Endodermal cell (in vitro differentiated cells): ENCODE data around the gene FERMT2. TPM values are rescaled to one million over a fixed set of nuclear protein-coding genes. Genes with fewer than 3 reads are reported as not detected.

Source experiments
- DNase-seq: peaks from one replicate; pipeline ENCODE4 v3.0.0-alpha.2; 2017
- H3K27ac ChIP-seq: 2 replicates; pipeline ENCODE4 v1.5.1; 2013; ENCODE audit warnings: mild to moderate bottlenecking, low read depth, low read length, moderate library complexity
- H3K27me3 ChIP-seq: 2 replicates; pipeline ENCODE4 v1.6.1; 2013; ENCODE audit warnings: mild to moderate bottlenecking, low read length, moderate library complexity; ENCODE audit not compliant: insufficient read depth, control insufficient read depth, poor library complexity, severe bottlenecking
- H3K36me3 ChIP-seq: 2 replicates; pipeline ENCODE4 v1.7.0; 2013; ENCODE audit warnings: mild to moderate bottlenecking, low read length, moderate library complexity; ENCODE audit not compliant: control insufficient read depth, insufficient read depth
- H3K4me1 ChIP-seq: one replicate; pipeline ENCODE4 v1.7.0; 2013; ENCODE audit warnings: low read length; ENCODE audit not compliant: control insufficient read depth, insufficient read depth
- H3K4me3 ChIP-seq: 2 replicates; pipeline ENCODE4 v1.5.1; 2013; ENCODE audit warnings: mild to moderate bottlenecking, low read length, moderate library complexity
- H3K9ac ChIP-seq: 2 replicates; pipeline ENCODE4 v1.6.1; 2013; ENCODE audit warnings: mild to moderate bottlenecking, low read length, moderate library complexity; ENCODE audit not compliant: poor library complexity, severe bottlenecking; ENCODE audit errors: extremely low read depth
- H3K9me3 ChIP-seq: 2 replicates; pipeline ENCODE4 v1.6.1; 2013; ENCODE audit warnings: mild to moderate bottlenecking, low read length, moderate library complexity; ENCODE audit not compliant: control insufficient read depth
- H3K27ac Mint-ChIP-seq: 2 replicates; pipeline ENCODE4 v1.8.0; 2020; ENCODE audit warnings: mixed read lengths
- H3K27me3 Mint-ChIP-seq: 2 replicates; pipeline ENCODE4 v1.8.0; 2021; ENCODE audit warnings: mild to moderate bottlenecking, mixed read lengths; ENCODE audit not compliant: insufficient read depth
- H3K36me3 Mint-ChIP-seq: 2 replicates; pipeline ENCODE4 v1.8.0; 2020; ENCODE audit warnings: low read depth, mixed read lengths
- H3K4me1 Mint-ChIP-seq: 2 replicates; pipeline ENCODE4 v1.8.0; 2020; ENCODE audit warnings: mixed read lengths
- H3K4me3 Mint-ChIP-seq: 2 replicates; pipeline ENCODE4 v1.8.0; 2020; ENCODE audit warnings: mild to moderate bottlenecking, moderate library complexity, mixed read lengths
- H3K9me3 Mint-ChIP-seq: 2 replicates; pipeline ENCODE4 v1.8.0; 2020; ENCODE audit warnings: mild to moderate bottlenecking, mixed read lengths
- WGBS, 2 experiments: methylation state at CpG; one replicate each; pipeline versions ENCODE4 v1.1.5 to v1.1.7; 2013; ENCODE audit warnings: missing lambda C conversion rate in 2 of 2, mixed read lengths in 1 of 2; ENCODE audit not compliant: insufficient coverage in 1 of 2, insufficient read length in 1 of 2; 5-methylcytosine and 5-hydroxymethylcytosine counted together
- total RNA-seq, 2 donors: library from RNA; stranded (reverse); fragmentation: NEBNext Ultra II Directional in 1 of 2; extraction: Animal tissue kit (Norgen Biotek cat#: 25700) in 1 of 2; gene quantifications; 2 replicates in 1 of 2; 3 replicates in 1 of 2; pipeline ENCODE4 v1.2.1, GENCODE V29; 2021
- TF ChIP-seq, protein P1 (sequence below): fragments of 200-600 bp; sonication (generic); conservative IDR thresholded peaks from 2 replicates; pipeline ENCODE4 v1.5.0; 2021; ENCODE audit warnings: antibody characterized with exemption, mild to moderate bottlenecking

FERMT2 gene
- total RNA-seq, 2 donors from 2014 or later, result 350 to 377 TPM

DNA sequence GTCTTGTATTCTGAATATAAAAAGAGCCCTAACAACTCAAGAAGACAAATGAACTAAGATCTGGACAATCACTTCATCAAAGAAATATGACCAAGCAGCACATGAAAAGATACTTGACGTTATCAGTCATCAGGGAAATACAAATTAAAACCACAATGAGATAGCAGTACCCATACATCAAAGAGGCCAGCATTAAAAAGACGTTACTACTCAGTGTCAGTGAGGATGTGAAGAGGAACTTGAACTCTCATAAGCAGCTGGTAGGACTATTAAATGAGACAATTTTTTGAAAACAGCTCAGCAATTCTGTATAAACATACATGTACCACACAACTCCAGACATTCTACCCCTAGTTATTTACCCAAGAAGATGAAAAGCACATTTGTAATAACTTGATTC lies 55.9 kb downstream of the FERMT2 start:
- no peaks in the 10 kb centered on the region for H3K27me3 ChIP-seq
- TF ChIP-seq, protein P1, sequence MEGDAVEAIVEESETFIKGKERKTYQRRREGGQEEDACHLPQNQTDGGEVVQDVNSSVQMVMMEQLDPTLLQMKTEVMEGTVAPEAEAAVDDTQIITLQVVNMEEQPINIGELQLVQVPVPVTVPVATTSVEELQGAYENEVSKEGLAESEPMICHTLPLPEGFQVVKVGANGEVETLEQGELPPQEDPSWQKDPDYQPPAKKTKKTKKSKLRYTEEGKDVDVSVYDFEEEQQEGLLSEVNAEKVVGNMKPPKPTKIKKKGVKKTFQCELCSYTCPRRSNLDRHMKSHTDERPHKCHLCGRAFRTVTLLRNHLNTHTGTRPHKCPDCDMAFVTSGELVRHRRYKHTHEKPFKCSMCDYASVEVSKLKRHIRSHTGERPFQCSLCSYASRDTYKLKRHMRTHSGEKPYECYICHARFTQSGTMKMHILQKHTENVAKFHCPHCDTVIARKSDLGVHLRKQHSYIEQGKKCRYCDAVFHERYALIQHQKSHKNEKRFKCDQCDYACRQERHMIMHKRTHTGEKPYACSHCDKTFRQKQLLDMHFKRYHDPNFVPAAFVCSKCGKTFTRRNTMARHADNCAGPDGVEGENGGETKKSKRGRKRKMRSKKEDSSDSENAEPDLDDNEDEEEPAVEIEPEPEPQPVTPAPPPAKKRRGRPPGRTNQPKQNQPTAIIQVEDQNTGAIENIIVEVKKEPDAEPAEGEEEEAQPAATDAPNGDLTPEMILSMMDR, result no peak
- no peak overlapping the region for H3K27ac ChIP-seq
- peaks cover 47% of the 10 kb centered on the region for H3K36me3 ChIP-seq
- H3K9me3 ChIP-seq, result no peaks in the 10 kb centered on the region
- DNase-seq, result no peak
- peaks cover 13% of the 10 kb centered on the region for H3K4me1 Mint-ChIP-seq
- no peaks in the 10 kb centered on the region for H3K9me3 Mint-ChIP-seq
- H3K9ac ChIP-seq, result no peak overlapping the region
- no peak overlapping the region for H3K4me3 ChIP-seq
- H3K27me3 Mint-ChIP-seq, result no peaks in the 10 kb centered on the region
- WGBS, 2 experiments, result 57 to 91% methylated on average over 1 to 2 of the region's 2 CpGs
- no peak overlapping the region for H3K27ac Mint-ChIP-seq
- no peak overlapping the region for H3K4me3 Mint-ChIP-seq
- peaks cover 49% of the 10 kb centered on the region for H3K36me3 Mint-ChIP-seq
- peaks cover 4% of the 10 kb centered on the region for H3K4me1 ChIP-seq

DNA sequence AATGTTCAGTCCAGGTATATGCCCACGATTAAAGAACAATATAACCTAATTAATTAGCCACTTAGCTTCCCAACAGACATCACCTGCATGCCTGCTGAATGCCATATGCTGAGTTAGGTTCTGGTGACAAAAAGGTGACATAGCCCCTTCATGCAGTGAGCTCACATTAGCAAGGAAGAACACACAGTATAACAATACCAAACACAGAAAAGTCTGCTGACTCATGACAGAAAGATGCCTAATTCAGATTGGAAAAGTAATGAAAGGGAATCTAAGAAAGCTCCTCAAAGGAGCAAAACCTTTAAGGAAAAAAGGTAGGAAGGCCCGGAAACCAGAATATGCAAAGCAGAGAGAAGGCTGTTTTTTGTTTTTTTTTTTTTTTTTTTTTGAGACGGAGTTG lies 59.0 kb downstream of the FERMT2 start:
- DNase-seq, result no peak
- peaks cover 69% of the 10 kb centered on the region for H3K36me3 ChIP-seq
- H3K9me3 Mint-ChIP-seq, result no peaks in the 10 kb centered on the region
- H3K27me3 Mint-ChIP-seq, result no peaks in the 10 kb centered on the region
- H3K9me3 ChIP-seq, result no peaks in the 10 kb centered on the region
- H3K4me1 ChIP-seq, result no peaks in the 10 kb centered on the region
- 83 to 90% methylated on average over 1 to 3 of the region's 3 CpGs for WGBS, 2 experiments
- H3K9ac ChIP-seq, result no peak overlapping the region
- no peak overlapping the region for H3K27ac ChIP-seq
- H3K27ac Mint-ChIP-seq, result peak overlapping the region; percentile 28
- H3K4me3 ChIP-seq, result no peak overlapping the region
- H3K36me3 Mint-ChIP-seq, result peaks cover 65% of the 10 kb centered on the region
- no peaks in the 10 kb centered on the region for H3K27me3 ChIP-seq
- TF ChIP-seq, protein P1, result no peak
- H3K4me1 Mint-ChIP-seq, result peaks cover 9% of the 10 kb centered on the region
- no peak overlapping the region for H3K4me3 Mint-ChIP-seq

DNA sequence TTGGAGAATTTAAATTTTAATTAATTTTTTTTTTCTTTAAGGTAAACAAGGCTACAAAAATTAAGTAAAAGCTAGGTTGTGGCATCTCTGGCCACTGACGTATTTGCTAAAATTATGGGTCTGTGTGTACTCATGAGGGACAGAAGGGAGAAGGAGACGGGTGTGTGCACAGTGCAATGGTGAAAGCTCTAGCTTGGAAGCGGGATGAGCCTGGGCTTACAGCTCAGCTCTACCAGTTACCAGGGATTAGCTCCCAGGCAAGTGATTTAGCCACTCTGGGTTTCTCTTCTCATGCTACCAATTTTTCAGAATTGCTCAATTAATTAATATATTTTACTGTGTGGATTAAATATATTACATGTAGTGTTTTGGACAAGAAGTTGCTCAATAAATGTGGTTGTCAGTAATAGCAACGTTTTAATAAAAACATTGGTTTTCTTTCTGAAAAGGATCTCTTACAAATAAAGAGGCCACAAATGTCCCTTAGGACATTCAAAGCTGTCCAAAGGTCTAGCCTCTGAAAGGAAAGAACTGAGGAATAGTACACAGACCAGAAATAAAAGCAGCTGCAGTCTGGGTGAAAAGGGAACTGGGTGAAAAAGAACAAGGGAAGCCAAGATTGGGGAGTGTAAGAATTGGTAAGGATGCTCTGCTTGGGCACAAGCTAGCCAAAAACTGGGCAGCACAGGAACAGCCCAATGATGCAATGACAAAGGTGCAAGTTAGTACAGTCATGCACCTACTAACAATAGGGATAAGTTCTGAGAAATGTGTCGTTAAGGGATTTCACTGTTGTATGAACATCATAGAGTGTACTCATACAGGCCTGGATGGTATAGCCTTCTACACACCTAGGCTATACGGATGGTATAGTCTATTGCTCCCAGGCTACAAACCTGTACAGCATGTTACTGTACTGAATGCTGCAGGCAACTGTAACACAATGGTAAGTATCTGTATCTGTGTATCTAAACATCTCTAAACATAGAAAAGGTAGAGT lies 61.7 kb downstream of the FERMT2 start:
- TF ChIP-seq, protein P1, result no peak
- 92 to 100% methylated on average over 4 to 6 of the region's 6 CpGs for WGBS, 2 experiments
- no peak overlapping the region for H3K4me3 Mint-ChIP-seq
- no peaks in the 10 kb centered on the region for H3K9me3 Mint-ChIP-seq
- peak overlapping the region; percentile 29 for H3K27ac Mint-ChIP-seq
- no peak for DNase-seq
- no peaks in the 10 kb centered on the region for H3K27me3 Mint-ChIP-seq
- H3K4me3 ChIP-seq, result no peak overlapping the region
- no peaks in the 10 kb centered on the region for H3K4me1 ChIP-seq
- no peak overlapping the region for H3K9ac ChIP-seq
- peaks cover 84% of the 10 kb centered on the region for H3K36me3 ChIP-seq
- H3K27ac ChIP-seq, result no peak overlapping the region
- H3K27me3 ChIP-seq, result no peaks in the 10 kb centered on the region
- H3K9me3 ChIP-seq, result no peaks in the 10 kb centered on the region
- H3K4me1 Mint-ChIP-seq, result peaks cover 5% of the 10 kb centered on the region
- H3K36me3 Mint-ChIP-seq, result peaks cover 67% of the 10 kb centered on the region
